GM19351 (cell line): ENCODE results near the gene OLFM1.

ENCODE experiments used
- ATAC-seq: cut with Tn5 transposase; IDR thresholded peaks from one replicate; pipeline ENCODE4 v1.9.1; 2021; ENCODE audit warnings: mild to moderate bottlenecking, moderate library complexity; ENCODE audit not compliant: unreplicated experiment

OLFM1 gene

DNA sequence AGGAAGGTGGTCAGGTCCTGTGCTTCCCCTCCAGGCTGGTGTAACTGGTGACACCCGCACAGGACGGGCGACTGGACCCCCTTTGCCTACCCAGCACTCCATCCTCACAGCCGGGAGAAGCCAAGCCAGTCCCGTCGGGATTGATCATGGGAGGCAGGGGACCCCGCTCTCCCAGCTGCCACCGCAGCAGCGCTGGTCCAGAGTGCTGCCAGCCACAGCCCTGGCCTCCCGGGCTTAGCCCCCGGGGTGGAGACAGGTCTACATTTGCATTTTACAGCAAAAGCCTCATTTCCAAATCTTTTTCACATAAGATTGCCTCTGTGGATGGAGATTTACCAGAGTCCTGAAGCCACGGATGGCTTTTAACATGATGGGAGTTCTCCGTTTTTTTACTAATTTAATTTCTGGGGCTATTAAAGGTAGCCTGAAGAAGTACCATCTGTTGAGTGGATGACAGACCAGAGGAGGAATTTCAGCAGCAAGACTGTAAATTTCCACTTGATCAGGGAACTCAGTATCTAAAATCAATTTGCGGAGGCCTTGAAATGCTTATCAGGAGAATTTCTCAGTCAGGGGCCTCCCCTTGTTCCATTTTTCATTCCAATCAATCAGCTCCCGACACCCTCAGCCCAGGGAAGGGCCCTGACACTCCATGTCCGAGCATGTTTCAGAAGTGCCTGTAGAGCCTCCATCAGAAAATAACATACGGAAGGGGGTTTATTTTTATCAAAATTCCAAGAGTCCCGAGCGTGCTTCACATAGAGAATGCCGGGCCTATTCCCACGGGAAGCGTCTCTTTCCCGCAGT lies 80.6 kb downstream of the OLFM1 start:
- ATAC-seq: no peak

DNA sequence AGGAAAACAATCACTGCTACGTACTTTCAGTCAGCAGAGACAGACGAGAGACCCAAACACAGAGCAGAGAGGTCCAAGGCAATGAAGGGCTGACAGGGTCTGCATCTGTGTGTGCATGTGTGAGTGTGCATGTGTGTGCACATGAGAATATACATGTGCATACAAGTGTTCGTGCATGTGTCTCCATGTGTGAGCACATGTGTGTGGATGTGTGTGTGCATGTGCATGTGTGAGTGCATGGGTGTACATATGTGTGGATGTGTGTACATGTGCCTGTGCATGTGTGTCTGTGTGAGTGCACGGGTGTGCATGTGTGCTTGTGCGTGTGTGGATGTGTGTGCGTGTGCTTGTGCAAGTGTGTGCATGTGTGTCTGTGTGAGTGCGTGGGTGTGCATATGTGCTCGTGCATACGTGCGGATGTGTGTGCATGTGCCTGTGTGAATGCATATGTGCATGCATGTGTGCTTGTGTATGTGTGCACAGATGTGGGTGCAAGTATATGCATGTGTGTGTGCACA lies 82.3 kb downstream of the OLFM1 start:
- ATAC-seq: no peak

DNA sequence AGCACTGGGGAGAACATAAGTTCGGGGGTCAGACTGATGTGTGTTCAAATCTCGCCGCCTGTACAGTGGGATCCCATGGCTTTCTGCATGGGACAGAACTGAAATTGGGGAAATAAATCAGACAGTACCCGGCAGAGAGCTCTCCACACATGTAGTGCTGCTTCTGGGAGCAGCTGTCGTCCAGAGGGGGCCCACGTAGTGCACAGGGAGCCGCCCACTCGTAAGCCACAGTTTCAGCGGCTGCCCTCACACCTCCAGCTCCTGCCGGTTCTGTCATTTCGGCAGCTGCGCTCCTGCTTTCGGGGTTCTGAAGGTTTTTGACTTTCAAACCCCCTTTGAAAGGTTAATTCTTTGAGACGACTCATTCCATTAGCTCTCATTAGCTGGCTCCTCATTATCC lies 83.1 kb downstream of the OLFM1 start:
- ATAC-seq: no peak
